ENCODE data around the gene CHCT1. TPM values are rescaled to one million over a fixed set of nuclear protein-coding genes. Genes with fewer than 3 reads are reported as not detected.

The CHCT1 gene
- polyA plus RNA-seq, 1 of the 3 experiments (the other 2 are of a cell fraction): not detected

DNA sequence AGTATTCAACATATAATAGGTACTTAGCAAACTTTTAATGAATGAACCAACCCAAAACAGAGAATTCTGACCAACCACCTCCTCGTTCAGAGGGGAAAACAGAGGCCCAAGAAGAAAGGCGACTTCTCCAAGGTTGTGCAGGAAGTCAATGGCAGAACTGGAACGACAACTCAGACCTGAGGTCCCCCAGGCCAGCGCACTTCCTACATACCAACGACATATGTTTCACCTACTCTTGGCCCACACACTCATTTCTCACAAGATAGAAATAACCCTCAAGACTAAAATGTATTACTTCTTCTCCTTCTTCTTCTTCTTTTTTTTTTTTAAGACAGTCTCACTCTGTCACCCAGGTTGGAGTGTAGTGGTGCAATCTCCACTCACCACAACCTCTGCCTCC is 14.4 kb downstream of the CHCT1 start (continued):
- TF ChIP-seq, protein P1, sequence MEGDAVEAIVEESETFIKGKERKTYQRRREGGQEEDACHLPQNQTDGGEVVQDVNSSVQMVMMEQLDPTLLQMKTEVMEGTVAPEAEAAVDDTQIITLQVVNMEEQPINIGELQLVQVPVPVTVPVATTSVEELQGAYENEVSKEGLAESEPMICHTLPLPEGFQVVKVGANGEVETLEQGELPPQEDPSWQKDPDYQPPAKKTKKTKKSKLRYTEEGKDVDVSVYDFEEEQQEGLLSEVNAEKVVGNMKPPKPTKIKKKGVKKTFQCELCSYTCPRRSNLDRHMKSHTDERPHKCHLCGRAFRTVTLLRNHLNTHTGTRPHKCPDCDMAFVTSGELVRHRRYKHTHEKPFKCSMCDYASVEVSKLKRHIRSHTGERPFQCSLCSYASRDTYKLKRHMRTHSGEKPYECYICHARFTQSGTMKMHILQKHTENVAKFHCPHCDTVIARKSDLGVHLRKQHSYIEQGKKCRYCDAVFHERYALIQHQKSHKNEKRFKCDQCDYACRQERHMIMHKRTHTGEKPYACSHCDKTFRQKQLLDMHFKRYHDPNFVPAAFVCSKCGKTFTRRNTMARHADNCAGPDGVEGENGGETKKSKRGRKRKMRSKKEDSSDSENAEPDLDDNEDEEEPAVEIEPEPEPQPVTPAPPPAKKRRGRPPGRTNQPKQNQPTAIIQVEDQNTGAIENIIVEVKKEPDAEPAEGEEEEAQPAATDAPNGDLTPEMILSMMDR (IDR thresholded peaks at IDR 0.05): no peak

DNA sequence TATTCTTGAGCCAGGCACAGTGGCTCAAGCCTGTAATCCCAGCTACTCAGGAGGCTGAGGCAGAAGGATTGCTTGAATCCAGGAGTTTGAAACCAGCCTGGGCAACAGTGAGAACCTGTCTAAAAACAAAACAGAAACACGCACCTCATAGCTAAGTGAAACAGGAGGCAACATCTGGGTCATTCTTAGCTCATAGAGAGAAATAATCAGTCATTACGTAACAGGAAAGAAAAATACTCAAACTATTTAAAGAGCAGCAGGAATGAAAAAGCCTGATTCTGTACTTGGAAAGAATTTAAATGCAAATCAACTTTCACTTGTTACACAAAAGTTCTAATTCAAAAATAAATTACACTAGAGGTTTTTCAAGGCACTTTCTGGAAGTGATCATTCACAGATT is 17.2 kb downstream of the CHCT1 start:
- no peak overlapping the region for H3K4me3 ChIP-seq (ENCODE audit: low read depth in 2 of 2, low read length in 1 of 2)
- peaks cover 12% of the 10 kb centered on the region for H3F3A ChIP-seq (replicated peaks; ENCODE audit: insufficient read depth)
- H3K36me3 ChIP-seq (replicated peaks in 1 of 2; ENCODE audit: control insufficient read depth in 1 of 2, insufficient read depth in 2 of 2, low read length in 1 of 2): peaks cover 5 to 7% of the 10 kb centered on the region in 2 experiments
- H3K27me3 ChIP-seq (ENCODE audit: insufficient read depth): no peaks in the 10 kb centered on the region
- no peaks in the 10 kb centered on the region for H3K79me2 ChIP-seq (ENCODE audit: insufficient read depth)
- H3K9me2 ChIP-seq: no peaks in the 10 kb centered on the region
- no peak overlapping the region; the same call in 1 of the 2 replicates for H2AFZ ChIP-seq (ENCODE audit: low read depth)
- TF ChIP-seq, protein P2, sequence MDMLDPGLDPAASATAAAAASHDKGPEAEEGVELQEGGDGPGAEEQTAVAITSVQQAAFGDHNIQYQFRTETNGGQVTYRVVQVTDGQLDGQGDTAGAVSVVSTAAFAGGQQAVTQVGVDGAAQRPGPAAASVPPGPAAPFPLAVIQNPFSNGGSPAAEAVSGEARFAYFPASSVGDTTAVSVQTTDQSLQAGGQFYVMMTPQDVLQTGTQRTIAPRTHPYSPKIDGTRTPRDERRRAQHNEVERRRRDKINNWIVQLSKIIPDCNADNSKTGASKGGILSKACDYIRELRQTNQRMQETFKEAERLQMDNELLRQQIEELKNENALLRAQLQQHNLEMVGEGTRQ (IDR thresholded peaks at IDR 0.05; ENCODE audit: borderline replicate concordance, low read depth, low read length): no peak
- TF ChIP-seq POLR2AphosphoS5 (IDR thresholded peaks at IDR 0.05; ENCODE audit: low read depth, low read length): no peak
- TF ChIP-seq, protein P3, sequence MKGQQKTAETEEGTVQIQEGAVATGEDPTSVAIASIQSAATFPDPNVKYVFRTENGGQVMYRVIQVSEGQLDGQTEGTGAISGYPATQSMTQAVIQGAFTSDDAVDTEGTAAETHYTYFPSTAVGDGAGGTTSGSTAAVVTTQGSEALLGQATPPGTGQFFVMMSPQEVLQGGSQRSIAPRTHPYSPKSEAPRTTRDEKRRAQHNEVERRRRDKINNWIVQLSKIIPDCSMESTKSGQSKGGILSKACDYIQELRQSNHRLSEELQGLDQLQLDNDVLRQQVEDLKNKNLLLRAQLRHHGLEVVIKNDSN (IDR thresholded peaks at IDR 0.05; ENCODE audit: borderline replicate concordance, low read depth): no peak
- TF ChIP-seq, protein P4, sequence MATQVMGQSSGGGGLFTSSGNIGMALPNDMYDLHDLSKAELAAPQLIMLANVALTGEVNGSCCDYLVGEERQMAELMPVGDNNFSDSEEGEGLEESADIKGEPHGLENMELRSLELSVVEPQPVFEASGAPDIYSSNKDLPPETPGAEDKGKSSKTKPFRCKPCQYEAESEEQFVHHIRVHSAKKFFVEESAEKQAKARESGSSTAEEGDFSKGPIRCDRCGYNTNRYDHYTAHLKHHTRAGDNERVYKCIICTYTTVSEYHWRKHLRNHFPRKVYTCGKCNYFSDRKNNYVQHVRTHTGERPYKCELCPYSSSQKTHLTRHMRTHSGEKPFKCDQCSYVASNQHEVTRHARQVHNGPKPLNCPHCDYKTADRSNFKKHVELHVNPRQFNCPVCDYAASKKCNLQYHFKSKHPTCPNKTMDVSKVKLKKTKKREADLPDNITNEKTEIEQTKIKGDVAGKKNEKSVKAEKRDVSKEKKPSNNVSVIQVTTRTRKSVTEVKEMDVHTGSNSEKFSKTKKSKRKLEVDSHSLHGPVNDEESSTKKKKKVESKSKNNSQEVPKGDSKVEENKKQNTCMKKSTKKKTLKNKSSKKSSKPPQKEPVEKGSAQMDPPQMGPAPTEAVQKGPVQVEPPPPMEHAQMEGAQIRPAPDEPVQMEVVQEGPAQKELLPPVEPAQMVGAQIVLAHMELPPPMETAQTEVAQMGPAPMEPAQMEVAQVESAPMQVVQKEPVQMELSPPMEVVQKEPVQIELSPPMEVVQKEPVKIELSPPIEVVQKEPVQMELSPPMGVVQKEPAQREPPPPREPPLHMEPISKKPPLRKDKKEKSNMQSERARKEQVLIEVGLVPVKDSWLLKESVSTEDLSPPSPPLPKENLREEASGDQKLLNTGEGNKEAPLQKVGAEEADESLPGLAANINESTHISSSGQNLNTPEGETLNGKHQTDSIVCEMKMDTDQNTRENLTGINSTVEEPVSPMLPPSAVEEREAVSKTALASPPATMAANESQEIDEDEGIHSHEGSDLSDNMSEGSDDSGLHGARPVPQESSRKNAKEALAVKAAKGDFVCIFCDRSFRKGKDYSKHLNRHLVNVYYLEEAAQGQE (IDR thresholded peaks at IDR 0.05; ENCODE audit: low read depth, low read length): no peak
- no peak for TF ChIP-seq SMC3 (IDR thresholded peaks at IDR 0.05; ENCODE audit: low read depth, low read length)
- TF ChIP-seq FOXM1 (IDR thresholded peaks at IDR 0.05; ENCODE audit: low read depth): no peak
- no peak for TF ChIP-seq TCF12 (IDR thresholded peaks at IDR 0.05)
- TF ChIP-seq ELF1 (IDR thresholded peaks at IDR 0.05): no peak
- no peak for TF ChIP-seq CHD2 (IDR thresholded peaks at IDR 0.05; ENCODE audit: low read length, partially characterized antibody)
- TF ChIP-seq, protein P5, sequence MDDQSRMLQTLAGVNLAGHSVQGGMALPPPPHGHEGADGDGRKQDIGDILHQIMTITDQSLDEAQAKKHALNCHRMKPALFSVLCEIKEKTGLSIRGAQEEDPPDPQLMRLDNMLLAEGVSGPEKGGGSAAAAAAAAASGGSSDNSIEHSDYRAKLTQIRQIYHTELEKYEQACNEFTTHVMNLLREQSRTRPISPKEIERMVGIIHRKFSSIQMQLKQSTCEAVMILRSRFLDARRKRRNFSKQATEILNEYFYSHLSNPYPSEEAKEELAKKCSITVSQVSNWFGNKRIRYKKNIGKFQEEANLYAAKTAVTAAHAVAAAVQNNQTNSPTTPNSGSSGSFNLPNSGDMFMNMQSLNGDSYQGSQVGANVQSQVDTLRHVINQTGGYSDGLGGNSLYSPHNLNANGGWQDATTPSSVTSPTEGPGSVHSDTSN (IDR thresholded peaks at IDR 0.05): no peak
- no peak for TF ChIP-seq RXRA (IDR thresholded peaks at IDR 0.05; ENCODE audit: borderline replicate concordance, low read depth)
- TF ChIP-seq TEAD4 (IDR thresholded peaks at IDR 0.05; ENCODE audit: borderline replicate concordance, insufficient read depth): no peak
- TF ChIP-seq, protein P6, sequence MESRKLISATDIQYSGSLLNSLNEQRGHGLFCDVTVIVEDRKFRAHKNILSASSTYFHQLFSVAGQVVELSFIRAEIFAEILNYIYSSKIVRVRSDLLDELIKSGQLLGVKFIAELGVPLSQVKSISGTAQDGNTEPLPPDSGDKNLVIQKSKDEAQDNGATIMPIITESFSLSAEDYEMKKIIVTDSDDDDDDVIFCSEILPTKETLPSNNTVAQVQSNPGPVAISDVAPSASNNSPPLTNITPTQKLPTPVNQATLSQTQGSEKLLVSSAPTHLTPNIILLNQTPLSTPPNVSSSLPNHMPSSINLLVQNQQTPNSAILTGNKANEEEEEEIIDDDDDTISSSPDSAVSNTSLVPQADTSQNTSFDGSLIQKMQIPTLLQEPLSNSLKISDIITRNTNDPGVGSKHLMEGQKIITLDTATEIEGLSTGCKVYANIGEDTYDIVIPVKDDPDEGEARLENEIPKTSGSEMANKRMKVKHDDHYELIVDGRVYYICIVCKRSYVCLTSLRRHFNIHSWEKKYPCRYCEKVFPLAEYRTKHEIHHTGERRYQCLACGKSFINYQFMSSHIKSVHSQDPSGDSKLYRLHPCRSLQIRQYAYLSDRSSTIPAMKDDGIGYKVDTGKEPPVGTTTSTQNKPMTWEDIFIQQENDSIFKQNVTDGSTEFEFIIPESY (IDR thresholded peaks at IDR 0.05; ENCODE audit: borderline replicate concordance, low read depth): no peak
- no peak for TF ChIP-seq GABPA (IDR thresholded peaks at IDR 0.05; ENCODE audit: low read depth)
- no peak for TF ChIP-seq TAF1 (IDR thresholded peaks at IDR 0.05; ENCODE audit: borderline replicate concordance, low read depth, low read length)
- TF ChIP-seq EP300 (IDR thresholded peaks at IDR 0.05; ENCODE audit: borderline replicate concordance in 1 of 2, low read depth in 1 of 2, low read length in 1 of 2): no peak
- TF ChIP-seq MEF2A (IDR thresholded peaks at IDR 0.05; ENCODE audit: borderline replicate concordance, low read depth): no peak
- no peaks in the 10 kb centered on the region for H4K20me1 ChIP-seq (ENCODE audit: insufficient read depth)
- DNase-seq: no peak
- POLR2A ChIA-PET: no interaction called here
- no peak overlapping the region for H3K4me2 ChIP-seq
- no peak overlapping the region for H3K27ac ChIP-seq (ENCODE audit: low read depth in 2 of 2, low read length in 1 of 2)
- H3K9ac ChIP-seq: no peak overlapping the region
- peaks cover 11 to 23% of the 10 kb centered on the region in 2 experiments; a peak in 3 of 4 replicates for H3K4me1 ChIP-seq (ENCODE audit: control insufficient read depth in 1 of 2, insufficient read depth in 2 of 2, low read depth in 1 of 2, low read length in 1 of 2)
- 77% methylated on average over 2 of the region's 2 CpGs for WGBS (ENCODE audit: low lambda C conversion rate)
- CTCF ChIA-PET: interaction anchor here (0.6 to 1.3 kb wide), 7 partner anchors 19 to 1397 kb away, joined by 3 to 5 read pairs (median 3); partner anchors contain the start of gene USP32
- no peaks in the 10 kb centered on the region for H3K9me3 ChIP-seq
